HL-60 (cell line): ENCODE measurements around the gene RSBN1.

Experiments used
- DNase-seq, 2 experiments: peaks; one replicate each; pipeline ENCODE4 v3.0.0-alpha.2; 2010 to 2020; ENCODE audit warnings: low read depth in 1 of 2, low spot score in 1 of 2
- H3K27ac ChIP-seq: fragments of 250-450 bp; sonication (Bioruptor Pico); replicated peaks from 2 replicates; pipeline ENCODE4 v1.5.1; 2020; ENCODE audit warnings: mild to moderate bottlenecking, moderate library complexity
- H3K27me3 ChIP-seq: fragments of 250-450 bp; sonication (Bioruptor Pico); 2 replicates; pipeline ENCODE4 v1.5.1; 2021; ENCODE audit warnings: mild to moderate bottlenecking, moderate library complexity; ENCODE audit not compliant: insufficient read depth, poor library complexity, severe bottlenecking
- H3K4me3 ChIP-seq: replicated peaks from 2 replicates; pipeline ENCODE4 v1.5.1; 2011; ENCODE audit warnings: mild to moderate bottlenecking, control low read depth, low read length; ENCODE audit not compliant: insufficient read depth
- GABPA ChIP-seq: IDR thresholded peaks from 2 replicates; pipeline ENCODE4 v1.6.1; 2012; ENCODE audit warnings: low read depth
- POLR2AphosphoS5 ChIP-seq: IDR thresholded peaks from 2 replicates; pipeline ENCODE4 v1.6.1; 2012; ENCODE audit warnings: low read depth
- SPI1 ChIP-seq: IDR thresholded peaks from 2 replicates; pipeline ENCODE4 v1.6.1; 2012; ENCODE audit warnings: low read depth, mild to moderate bottlenecking, borderline replicate concordance
- TF ChIP-seq, protein P1 (sequence below): IDR thresholded peaks from one replicate; pipeline ENCODE4 v1.5.1; 2011; ENCODE audit warnings: low read length, control low read depth, inconsistent platforms; ENCODE audit not compliant: insufficient read depth
- TF ChIP-seq, protein P2 (sequence below): IDR thresholded peaks from 2 replicates; pipeline ENCODE4 v1.6.1; 2012; ENCODE audit warnings: low read depth; ENCODE audit not compliant: insufficient replicate concordance

The RSBN1 gene

DNA sequence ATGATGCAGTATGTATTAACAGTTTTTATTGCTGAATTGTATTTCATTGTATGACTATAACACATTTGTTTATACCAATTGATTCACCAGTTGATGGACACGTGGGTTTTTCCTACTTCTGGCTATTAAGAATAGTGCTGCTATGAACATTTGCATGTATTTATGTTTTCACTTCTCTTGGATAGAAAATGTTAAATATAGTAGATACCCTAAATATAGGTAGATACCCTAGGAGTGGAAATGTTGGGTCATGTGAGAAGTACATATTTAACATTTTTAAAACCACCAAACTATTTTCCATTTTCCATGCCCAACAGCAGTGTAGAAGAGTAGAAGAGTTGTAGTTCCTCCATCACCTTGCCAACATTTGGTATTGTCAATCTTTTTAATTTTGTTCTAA lies 60.8 kb downstream of the RSBN1 start:
- no peak overlapping the region for H3K27ac ChIP-seq
- DNase-seq, result no peak
- H3K27me3 ChIP-seq, result no peaks in the 10 kb centered on the region
- TF ChIP-seq, protein P1, sequence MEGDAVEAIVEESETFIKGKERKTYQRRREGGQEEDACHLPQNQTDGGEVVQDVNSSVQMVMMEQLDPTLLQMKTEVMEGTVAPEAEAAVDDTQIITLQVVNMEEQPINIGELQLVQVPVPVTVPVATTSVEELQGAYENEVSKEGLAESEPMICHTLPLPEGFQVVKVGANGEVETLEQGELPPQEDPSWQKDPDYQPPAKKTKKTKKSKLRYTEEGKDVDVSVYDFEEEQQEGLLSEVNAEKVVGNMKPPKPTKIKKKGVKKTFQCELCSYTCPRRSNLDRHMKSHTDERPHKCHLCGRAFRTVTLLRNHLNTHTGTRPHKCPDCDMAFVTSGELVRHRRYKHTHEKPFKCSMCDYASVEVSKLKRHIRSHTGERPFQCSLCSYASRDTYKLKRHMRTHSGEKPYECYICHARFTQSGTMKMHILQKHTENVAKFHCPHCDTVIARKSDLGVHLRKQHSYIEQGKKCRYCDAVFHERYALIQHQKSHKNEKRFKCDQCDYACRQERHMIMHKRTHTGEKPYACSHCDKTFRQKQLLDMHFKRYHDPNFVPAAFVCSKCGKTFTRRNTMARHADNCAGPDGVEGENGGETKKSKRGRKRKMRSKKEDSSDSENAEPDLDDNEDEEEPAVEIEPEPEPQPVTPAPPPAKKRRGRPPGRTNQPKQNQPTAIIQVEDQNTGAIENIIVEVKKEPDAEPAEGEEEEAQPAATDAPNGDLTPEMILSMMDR, result no peak
- TF ChIP-seq, protein P2, sequence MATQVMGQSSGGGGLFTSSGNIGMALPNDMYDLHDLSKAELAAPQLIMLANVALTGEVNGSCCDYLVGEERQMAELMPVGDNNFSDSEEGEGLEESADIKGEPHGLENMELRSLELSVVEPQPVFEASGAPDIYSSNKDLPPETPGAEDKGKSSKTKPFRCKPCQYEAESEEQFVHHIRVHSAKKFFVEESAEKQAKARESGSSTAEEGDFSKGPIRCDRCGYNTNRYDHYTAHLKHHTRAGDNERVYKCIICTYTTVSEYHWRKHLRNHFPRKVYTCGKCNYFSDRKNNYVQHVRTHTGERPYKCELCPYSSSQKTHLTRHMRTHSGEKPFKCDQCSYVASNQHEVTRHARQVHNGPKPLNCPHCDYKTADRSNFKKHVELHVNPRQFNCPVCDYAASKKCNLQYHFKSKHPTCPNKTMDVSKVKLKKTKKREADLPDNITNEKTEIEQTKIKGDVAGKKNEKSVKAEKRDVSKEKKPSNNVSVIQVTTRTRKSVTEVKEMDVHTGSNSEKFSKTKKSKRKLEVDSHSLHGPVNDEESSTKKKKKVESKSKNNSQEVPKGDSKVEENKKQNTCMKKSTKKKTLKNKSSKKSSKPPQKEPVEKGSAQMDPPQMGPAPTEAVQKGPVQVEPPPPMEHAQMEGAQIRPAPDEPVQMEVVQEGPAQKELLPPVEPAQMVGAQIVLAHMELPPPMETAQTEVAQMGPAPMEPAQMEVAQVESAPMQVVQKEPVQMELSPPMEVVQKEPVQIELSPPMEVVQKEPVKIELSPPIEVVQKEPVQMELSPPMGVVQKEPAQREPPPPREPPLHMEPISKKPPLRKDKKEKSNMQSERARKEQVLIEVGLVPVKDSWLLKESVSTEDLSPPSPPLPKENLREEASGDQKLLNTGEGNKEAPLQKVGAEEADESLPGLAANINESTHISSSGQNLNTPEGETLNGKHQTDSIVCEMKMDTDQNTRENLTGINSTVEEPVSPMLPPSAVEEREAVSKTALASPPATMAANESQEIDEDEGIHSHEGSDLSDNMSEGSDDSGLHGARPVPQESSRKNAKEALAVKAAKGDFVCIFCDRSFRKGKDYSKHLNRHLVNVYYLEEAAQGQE, result no peak
- TF ChIP-seq GABPA (no peak), POLR2AphosphoS5 (no peak), SPI1 (no peak)
- no peak overlapping the region for H3K4me3 ChIP-seq

DNA sequence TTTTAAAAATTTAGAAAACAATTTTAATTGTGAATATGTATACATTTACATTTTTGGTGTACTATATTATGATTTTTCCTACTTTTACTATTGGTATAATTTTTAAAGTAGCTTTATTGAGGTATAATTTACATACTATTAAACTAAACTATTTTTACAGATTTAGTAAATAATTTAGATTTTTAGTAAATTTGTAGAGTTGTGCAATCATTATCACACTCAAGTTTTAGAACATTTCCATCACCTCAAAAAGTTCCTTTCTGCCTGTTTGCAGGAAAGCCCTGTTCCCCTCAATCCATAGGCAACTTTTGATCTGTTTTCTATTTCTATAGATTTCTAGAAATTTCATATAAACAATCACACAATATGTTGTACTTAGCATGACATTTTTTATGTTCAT lies 61.2 kb downstream of the RSBN1 start:
- no peaks in the 10 kb centered on the region for H3K27me3 ChIP-seq
- H3K27ac ChIP-seq, result no peak overlapping the region
- no peak for DNase-seq
- TF ChIP-seq POLR2AphosphoS5 (no peak), GABPA (no peak), SPI1 (no peak)
- TF ChIP-seq, protein P1, result no peak
- TF ChIP-seq, protein P2, result no peak
- no peak overlapping the region for H3K4me3 ChIP-seq

DNA sequence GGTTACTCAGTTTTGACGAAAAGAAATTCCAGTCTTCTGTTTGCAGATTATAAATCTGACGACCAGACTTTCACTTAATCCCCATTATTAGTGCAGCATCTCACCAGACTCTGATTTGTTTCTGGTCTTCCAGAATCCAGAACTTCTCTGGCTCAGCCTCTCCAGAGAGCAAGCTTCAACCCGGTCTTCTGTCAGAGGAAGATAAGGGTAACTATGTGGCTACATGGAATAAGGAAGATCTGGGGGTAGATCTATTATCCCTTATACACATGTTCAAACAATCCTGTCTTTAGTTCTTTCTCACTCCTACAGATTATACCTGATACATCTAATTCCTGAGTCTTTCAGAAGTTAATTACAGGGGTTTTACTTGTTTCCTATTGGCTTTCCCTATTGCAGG lies 62.9 kb downstream of the RSBN1 start:
- H3K27ac ChIP-seq, result no peak overlapping the region
- H3K27me3 ChIP-seq, result no peaks in the 10 kb centered on the region
- no peak for TF ChIP-seq SPI1
- TF ChIP-seq POLR2AphosphoS5, result no peak
- TF ChIP-seq, protein P2, result no peak
- no peak for TF ChIP-seq GABPA
- TF ChIP-seq, protein P1, result no peak
- no peak overlapping the region for H3K4me3 ChIP-seq
- DNase-seq, result no peak
